Activated CD4-positive, alpha-beta T cell treated with anti-CD3 and anti-CD28 coated beads for 24 hours (primary cell): Measurements from ENCODE around the gene PPIC.
A peak's percentile ranks its signal among the peaks of the same experiment; 100 is the strongest.
"Not testable (repeated sequence)": the region's sequence is repeated elsewhere in the genome, so short reads cannot be mapped to it uniquely, and the experiment has no call there.

ENCODE experiments used
- DNase-seq, 2 donors: peaks; one replicate each; pipeline ENCODE4 v3.0.0-alpha.2; 2020; ENCODE audit warnings: low read depth in 2 of 2

PPIC gene

DNA sequence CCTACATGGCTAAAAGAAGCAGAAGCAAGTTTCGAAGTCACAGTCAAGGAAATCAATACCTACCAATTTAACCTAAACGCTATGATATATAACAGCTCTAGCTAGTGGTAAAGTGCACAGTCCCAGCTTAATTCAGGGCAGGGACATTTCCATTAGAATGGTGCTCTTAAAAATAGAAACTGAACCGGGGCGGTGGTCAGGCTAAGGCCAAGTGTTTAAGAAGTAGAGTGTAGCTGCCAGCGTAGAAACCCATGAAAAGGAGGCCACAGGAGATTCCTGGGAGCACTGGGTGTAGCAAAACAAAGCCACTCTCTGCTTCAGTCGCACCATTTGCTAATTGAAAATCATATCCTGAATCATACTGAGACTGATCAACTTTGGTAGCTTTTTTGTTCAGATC, 28.8 kb downstream of the PPIC start:
- DNase-seq, result no peak

GRCh38 chr5:123007182-123007581, 29.3 kb downstream of the PPIC start:
- DNase-seq, result no peak

- no peak for DNase-seq
Observed at GRCh38 chr5:123001808-123002207, 34.7 kb downstream of the PPIC start.

- DNase-seq, result no peak
Observed at GRCh38 chr5:123000731-123001130, 35.8 kb downstream of the PPIC start.

DNA sequence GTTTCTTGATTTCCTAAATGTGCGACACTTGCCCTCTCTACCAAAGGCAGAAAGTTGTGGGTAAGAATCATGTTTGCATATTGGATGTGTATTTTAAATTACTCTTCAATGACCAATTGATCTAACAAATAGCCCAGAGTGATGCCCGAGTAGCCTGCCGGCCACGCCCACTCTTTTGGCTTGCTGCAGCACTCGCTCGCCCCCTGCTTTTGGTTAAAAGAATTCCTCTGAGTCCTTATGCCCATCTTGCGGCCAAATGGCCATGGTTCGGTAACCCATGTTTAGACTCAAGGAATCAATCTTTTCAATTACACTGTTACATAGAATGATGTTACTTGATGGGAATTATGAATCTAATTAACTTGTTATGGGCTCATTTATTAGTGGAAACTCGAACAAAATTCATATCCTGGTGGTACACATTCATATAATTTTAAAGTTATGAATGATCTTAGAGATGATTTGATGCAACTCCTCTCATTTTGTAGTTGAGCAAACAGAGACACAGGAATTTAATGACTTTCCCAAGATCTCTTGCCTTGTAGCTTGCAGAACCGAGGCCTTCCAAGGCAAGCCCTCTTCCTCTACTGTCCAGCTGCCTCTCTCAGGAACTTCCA, 36.5 kb downstream of the PPIC start:
- DNase-seq, result peak; percentile 1 to 3

- no peak for DNase-seq
Observed at GRCh38 chr5:122997294-122997693, 39.2 kb downstream of the PPIC start.

DNA sequence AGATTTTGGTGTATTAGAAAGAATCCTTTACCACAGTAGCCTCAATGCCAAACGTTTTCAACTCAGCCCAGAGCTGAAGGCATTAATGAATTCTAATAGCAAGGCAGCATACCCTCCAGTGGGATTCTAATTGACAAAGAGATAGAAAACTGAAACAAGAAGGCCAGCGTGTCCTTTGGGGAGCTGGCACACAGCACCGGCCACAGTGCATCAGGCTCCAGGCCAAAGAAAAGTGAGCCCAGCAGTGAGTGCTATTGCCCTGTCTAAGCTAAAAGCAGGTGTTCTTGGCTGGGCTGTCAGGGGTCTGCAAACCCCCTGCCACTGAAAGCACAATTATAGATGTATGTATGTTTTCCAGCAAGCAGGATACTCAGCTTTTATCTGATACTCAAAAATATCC, 40.4 kb downstream of the PPIC start:
- no peak for DNase-seq

DNA sequence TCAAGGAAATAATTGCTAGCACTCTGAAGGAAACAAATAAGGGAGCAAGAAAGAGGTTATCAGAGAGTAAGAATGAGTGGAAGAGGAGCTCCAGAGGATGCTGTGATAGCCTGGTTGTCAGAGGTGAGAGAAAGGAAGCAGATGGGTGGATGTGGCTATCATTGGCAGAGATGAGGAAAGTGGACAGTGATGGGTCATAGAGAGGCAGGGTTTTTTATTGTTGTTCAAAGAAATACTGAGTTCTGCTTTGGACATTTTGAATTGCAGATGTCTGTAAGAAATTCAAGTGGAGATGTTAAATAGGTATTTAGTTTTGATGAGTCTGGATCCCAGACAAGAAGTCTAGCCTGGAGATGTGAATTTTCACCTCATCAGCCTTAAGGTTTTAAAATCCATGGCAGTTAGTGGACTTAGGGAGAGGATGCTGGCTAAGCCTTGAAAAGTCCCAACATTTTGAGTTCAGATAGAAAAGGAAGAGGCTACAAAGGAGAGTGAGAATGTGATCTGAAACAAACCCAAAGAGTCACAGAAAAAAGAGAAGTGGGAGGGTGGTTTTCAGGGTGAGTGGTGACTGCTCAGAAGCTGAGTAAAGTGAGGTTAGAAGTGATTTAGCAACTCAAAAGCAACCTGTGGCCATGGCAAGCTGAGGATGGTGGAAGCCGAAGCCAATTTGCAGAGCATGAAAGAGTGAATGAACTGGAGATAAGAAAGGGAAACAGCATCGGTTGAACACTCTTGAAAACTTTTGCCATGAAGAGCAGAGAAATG, 50.4 kb downstream of the PPIC start:
- no peak for DNase-seq

DNA sequence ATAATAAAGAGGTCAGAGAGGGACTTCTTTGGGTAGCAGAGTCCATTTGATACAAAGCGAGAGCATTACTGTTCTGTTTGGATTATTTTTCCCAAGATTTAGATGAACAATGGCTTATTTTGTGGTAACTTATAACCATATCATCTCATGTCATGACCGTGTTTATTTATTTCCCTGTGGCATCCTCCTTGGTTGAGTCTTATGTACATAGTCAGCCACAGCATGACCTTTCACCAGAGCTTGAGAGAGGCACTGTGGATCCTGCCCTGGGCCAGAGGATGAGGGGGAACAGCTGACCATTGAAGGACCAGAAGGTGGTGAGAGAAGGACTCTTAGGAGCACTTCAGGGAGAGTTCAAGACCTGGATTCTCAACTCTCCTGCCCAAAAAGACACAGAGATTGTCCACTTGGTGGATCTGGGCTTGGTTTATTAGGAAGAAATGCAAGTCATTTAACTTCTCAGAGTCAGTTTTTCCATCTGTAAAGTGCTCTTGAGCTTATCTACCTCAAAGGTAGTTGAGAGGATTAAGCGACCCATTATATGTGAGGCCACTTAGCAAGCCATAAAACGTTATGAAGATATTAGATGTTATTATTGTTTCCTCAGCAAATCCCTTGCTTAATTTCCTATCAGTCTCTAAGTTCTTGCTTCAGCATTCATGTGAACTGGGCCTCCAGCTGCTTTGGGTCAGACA, 51.4 kb downstream of the PPIC start:
- DNase-seq, result no peak

DNA sequence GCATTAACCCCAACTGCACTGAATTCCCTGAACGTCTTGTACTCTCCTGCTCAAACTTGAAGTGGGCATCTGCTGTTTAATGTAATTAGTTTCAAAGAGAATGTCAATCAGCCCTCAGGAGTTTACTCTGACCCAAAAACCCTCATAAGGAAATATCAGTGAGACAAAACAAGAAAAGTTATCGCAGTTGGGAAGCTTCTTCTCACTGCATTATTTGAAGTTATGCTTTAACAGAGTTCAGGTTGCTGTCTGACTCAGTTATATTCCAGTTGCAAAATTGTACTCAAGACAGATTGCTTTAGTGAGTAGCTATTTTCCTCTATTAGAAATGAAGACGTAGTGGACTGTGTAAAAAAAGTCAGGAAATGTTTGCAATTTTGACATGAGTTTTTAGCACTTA, 52.1 kb downstream of the PPIC start:
- DNase-seq, result no peak

DNA sequence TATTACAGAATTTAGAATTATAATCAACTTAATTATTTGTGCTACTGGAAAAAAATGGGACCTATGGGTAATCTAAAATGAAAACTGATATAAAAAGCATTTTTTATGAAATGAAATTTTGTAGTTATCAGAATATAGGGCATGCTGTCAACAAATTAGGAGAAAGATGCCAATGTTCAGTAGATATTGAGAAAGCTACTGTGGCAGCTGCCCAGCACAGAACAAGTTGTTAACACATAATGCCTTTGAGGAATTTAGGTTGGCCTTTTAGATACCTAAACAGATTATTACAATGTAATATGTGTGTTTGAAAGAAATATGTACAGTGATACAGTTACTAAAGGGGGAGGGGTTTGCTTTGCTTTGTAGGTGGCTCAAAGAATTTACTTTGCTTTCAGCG, 54.1 kb downstream of the PPIC start:
- no peak for DNase-seq

GRCh38 chr5:122981846-122982245, 54.7 kb downstream of the PPIC start:
- DNase-seq, result no peak

GRCh38 chr5:122978644-122979297, 57.8 kb downstream of the PPIC start:
- no peak for DNase-seq

- no peak for DNase-seq
Observed at GRCh38 chr5:122978068-122978467, 58.5 kb downstream of the PPIC start.

GRCh38 chr5:122977319-122977718, 59.2 kb downstream of the PPIC start:
- no peak for DNase-seq

- DNase-seq, result not testable (repeated sequence)
Observed at GRCh38 chr5:122974251-122974650, 62.3 kb downstream of the PPIC start.

DNA sequence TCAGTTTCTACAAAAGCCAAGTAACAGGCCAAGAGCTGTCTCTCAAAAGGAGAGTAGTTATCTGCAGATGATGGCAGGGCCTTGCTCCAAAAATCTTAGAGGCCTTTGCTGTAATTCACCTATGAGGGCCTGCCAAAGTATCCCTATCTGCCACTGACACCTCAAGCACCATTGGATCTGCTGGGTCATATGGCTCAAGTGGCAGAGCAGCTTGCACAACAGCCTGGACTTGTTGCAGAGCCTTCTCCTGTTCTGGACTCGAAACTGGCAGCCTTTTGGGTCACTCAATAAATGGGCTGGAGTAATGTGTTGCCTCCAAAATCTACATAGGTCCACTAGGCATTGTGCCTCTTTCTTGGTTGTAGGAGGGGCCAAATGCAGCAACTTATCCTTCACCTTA, 62.8 kb downstream of the PPIC start:
- not testable (repeated sequence) for DNase-seq
